OCI-LY3 (cell line): Measurements from ENCODE around the gene LRRC72.

Experiments used
- H2AFZ ChIP-seq: fragments of 200-600, 300-600 bp; shearing (Covaris generic); 2 replicates; pipeline ENCODE4 v1.6.0; 2014; ENCODE audit warnings: antibody characterized with exemption, low read depth, low read length
- H3K27ac ChIP-seq: fragments of 200-600, 300-600 bp; sonication (generic); 2 replicates; pipeline ENCODE4 v1.5.1; 2014; ENCODE audit warnings: mild to moderate bottlenecking, low read length, moderate library complexity, mixed read lengths
- H3K27me3 ChIP-seq: fragments of 200-600, 300-600 bp; sonication (generic); 2 replicates; pipeline ENCODE4 v1.6.1; 2014; ENCODE audit warnings: low read depth, low read length, mixed read lengths
- H3K36me3 ChIP-seq: fragments of 200-600, 300-600 bp; sonication (generic); replicated peaks from 2 replicates; pipeline ENCODE3; 2014; ENCODE audit warnings: low read depth, low read length, mixed read lengths
- H3K4me1 ChIP-seq: fragments of 300-600, 200-600 bp; sonication (generic); 2 replicates; pipeline ENCODE4 v1.6.1; 2014; ENCODE audit warnings: low read length, mixed read lengths
- H3K4me2 ChIP-seq: fragments of 200-600, 300-600 bp; sonication (generic); 2 replicates; pipeline ENCODE4 v1.6.1; 2014; ENCODE audit warnings: low read length, mixed read lengths
- H3K4me3 ChIP-seq: fragments of 300-600, 200-600 bp; sonication (generic); 2 replicates; pipeline ENCODE4 v1.5.1; 2014; ENCODE audit warnings: antibody characterized with exemption, mild to moderate bottlenecking, low read length, moderate library complexity
- H3K79me2 ChIP-seq: fragments of 300-600, 200-600 bp; shearing (Covaris generic); 2 replicates; pipeline ENCODE4 v1.6.1; 2014; ENCODE audit warnings: mild to moderate bottlenecking, low read length, mixed read lengths
- H3K9ac ChIP-seq: fragments of 300-600, 200-600 bp; shearing (Covaris generic); 2 replicates; pipeline ENCODE4 v1.6.0; 2014; ENCODE audit warnings: mild to moderate bottlenecking, low read length, moderate library complexity
- H3K9me3 ChIP-seq: fragments of 200-600, 300-600 bp; shearing (Covaris generic); 2 replicates; pipeline ENCODE4 v1.6.1; 2014; ENCODE audit warnings: low read length, mixed read lengths; ENCODE audit not compliant: insufficient read depth
- H4K20me1 ChIP-seq: fragments of 200-600, 300-600 bp; sonication (generic); 2 replicates; pipeline ENCODE4 v1.6.1; 2016; ENCODE audit warnings: low read length, mixed read lengths; ENCODE audit not compliant: insufficient read depth
- CTCF ChIP-seq: fragments of 200-600, 300-600 bp; sonication (generic); IDR thresholded peaks from 2 replicates; pipeline ENCODE4 v1.5.1; 2014; ENCODE audit warnings: antibody characterized with exemption, low read length, low read depth
- EZH2phosphoT487 ChIP-seq: fragments of 200-600 bp; shearing (Covaris generic); IDR thresholded peaks from 2 replicates; pipeline ENCODE4 v1.6.1; 2018; ENCODE audit warnings: antibody characterized with exemption, mixed run types, low read depth

Gene LRRC72

GRCh38 chr7:16491148-16491547 is 35.5 kb upstream of the LRRC72 start:
- Histone ChIP-seq H3K9ac (no peak overlapping the region), H2AFZ (no peak overlapping the region), H3K79me2 (no peaks in the 10 kb centered on the region), H3K27ac (no peak overlapping the region), H3K4me2 (no peak overlapping the region), H3K4me3 (no peak overlapping the region), H3K36me3 (no peaks in the 10 kb centered on the region), H4K20me1 (no peaks in the 10 kb centered on the region), H3K4me1 (no peaks in the 10 kb centered on the region), H3K9me3 (no peaks in the 10 kb centered on the region), H3K27me3 (no peaks in the 10 kb centered on the region)
- TF ChIP-seq CTCF (no peak), EZH2phosphoT487 (no peak)

- Histone ChIP-seq H3K9ac (no peak overlapping the region), H3K27ac (no peak overlapping the region), H4K20me1 (no peaks in the 10 kb centered on the region), H3K4me2 (no peak overlapping the region), H3K4me1 (no peaks in the 10 kb centered on the region), H3K79me2 (no peaks in the 10 kb centered on the region), H3K9me3 (no peaks in the 10 kb centered on the region), H3K27me3 (no peaks in the 10 kb centered on the region), H3K4me3 (no peak overlapping the region), H3K36me3 (no peaks in the 10 kb centered on the region), H2AFZ (no peak overlapping the region)
- no peak for TF ChIP-seq EZH2phosphoT487
Observed at GRCh38 chr7:16492513-16493062, 34.0 kb upstream of the LRRC72 start.

- Histone ChIP-seq H4K20me1 (no peaks in the 10 kb centered on the region), H3K9ac (no peak overlapping the region), H3K4me1 (no peaks in the 10 kb centered on the region), H3K79me2 (no peaks in the 10 kb centered on the region), H3K4me2 (no peak overlapping the region), H2AFZ (no peak overlapping the region), H3K27me3 (no peaks in the 10 kb centered on the region), H3K36me3 (no peaks in the 10 kb centered on the region), H3K4me3 (no peak overlapping the region), H3K9me3 (no peaks in the 10 kb centered on the region), H3K27ac (no peak overlapping the region)
- no peak for TF ChIP-seq CTCF
- TF ChIP-seq EZH2phosphoT487 = no peak
Observed at GRCh38 chr7:16493266-16493665, 33.4 kb upstream of the LRRC72 start.

GRCh38 chr7:16494551-16494950 is 32.1 kb upstream of the LRRC72 start:
- H3K27me3 ChIP-seq = no peaks in the 10 kb centered on the region
- no peak overlapping the region for H3K9ac ChIP-seq
- no peak for TF ChIP-seq EZH2phosphoT487
- TF ChIP-seq CTCF = no peak
- H4K20me1 ChIP-seq = no peaks in the 10 kb centered on the region
- H3K4me2 ChIP-seq = no peak overlapping the region
- H3K9me3 ChIP-seq = no peaks in the 10 kb centered on the region
- H3K79me2 ChIP-seq = no peaks in the 10 kb centered on the region
- no peaks in the 10 kb centered on the region for H3K36me3 ChIP-seq
- no peak overlapping the region for H2AFZ ChIP-seq
- H3K4me1 ChIP-seq = no peaks in the 10 kb centered on the region
- no peak overlapping the region for H3K27ac ChIP-seq
- H3K4me3 ChIP-seq = no peak overlapping the region
